IPS-NIHi7 (cell line): ENCODE data around the gene KRTAP10-1.

Experiments
- DNase-seq: peaks from one replicate; pipeline ENCODE4 v3.0.0; 2012; ENCODE audit warnings: mixed read lengths; ENCODE audit errors: extremely low spot score

Gene KRTAP10-1

GRCh38 chr21:44548922-44549321 is 8.9 kb upstream of the KRTAP10-1 start:
- peak; percentile 47 for DNase-seq

DNA sequence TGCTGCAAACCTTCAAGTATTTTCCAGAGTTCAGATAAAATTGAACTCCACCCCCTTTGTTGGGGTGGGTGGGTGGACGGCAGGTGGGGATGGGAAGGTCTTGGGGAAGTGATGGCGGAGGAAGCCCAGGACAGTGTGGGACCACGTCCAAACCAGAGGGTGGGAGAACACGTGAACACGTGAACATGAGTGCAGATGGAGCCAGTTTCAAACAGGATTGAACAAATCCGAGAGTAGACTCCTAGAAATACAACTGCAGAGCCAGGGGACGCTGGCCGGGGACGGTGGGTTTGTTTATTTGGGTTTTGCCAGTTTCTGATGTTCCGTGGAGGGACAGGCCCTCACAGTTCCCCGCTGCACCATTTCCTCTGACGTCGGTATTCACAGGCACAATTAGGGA is 8.4 kb upstream of the KRTAP10-1 start:
- DNase-seq: no peak

- DNase-seq: no peak
These were observed 7.8 kb upstream of the KRTAP10-1 start for GRCh38 chr21:44547656-44548331.

- DNase-seq: no peak
These were observed 4.6 kb upstream of the KRTAP10-1 start for GRCh38 chr21:44544566-44544965.

GRCh38 chr21:44542716-44543115 is 2.7 kb upstream of the KRTAP10-1 start:
- DNase-seq: no peak

GRCh38 chr21:44540741-44541288 is 820 bp upstream of the KRTAP10-1 start:
- DNase-seq: no peak

- DNase-seq: no peak
These were observed 949 bp downstream of the KRTAP10-1 start for GRCh38 chr21:44539046-44539445.

GRCh38 chr21:44537930-44538911 is 1.8 kb downstream of the KRTAP10-1 start:
- DNase-seq: no peak

DNA sequence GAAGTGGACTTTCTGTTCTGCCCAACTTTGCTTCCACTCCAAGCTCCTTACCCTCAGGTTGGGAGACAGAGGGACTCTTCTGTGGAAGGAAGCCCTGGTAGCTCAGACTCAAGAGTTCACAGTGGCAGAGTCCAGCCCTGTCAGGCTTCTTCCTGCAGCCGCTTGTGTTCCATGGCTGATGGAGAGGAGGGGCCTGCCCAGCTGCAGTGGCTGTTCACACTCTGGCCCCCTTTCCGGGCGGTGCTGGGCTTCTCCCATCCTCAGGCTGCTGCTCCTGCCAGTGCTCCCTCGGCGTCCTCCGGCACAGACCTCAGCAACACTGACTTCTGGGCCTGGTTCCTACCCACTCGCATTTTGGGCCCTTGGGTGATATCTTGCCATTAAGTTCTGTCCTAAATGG is 4.0 kb downstream of the KRTAP10-1 start:
- no peak for DNase-seq

DNA sequence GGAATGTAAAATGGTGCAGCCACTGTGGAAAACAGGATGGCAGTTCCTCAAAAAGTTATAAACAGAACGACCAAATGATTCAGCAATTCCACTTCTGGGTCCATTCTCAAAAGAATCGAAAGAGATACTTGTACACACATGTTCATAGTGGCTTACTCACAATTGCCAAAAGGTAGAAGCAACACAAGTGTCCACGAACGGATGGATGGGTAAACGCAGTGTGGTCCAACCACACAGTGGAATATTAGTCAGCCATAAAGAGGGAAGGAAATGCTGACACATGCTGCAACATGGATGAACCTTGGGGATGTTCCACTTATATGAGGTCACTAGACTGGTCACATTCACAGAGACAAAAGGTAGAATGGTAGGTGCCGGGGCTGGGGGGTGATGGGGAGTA is 5.3 kb downstream of the KRTAP10-1 start:
- no peak for DNase-seq

GRCh38 chr21:44533891-44534627 is 5.9 kb downstream of the KRTAP10-1 start:
- DNase-seq: peak; percentile 62

DNA sequence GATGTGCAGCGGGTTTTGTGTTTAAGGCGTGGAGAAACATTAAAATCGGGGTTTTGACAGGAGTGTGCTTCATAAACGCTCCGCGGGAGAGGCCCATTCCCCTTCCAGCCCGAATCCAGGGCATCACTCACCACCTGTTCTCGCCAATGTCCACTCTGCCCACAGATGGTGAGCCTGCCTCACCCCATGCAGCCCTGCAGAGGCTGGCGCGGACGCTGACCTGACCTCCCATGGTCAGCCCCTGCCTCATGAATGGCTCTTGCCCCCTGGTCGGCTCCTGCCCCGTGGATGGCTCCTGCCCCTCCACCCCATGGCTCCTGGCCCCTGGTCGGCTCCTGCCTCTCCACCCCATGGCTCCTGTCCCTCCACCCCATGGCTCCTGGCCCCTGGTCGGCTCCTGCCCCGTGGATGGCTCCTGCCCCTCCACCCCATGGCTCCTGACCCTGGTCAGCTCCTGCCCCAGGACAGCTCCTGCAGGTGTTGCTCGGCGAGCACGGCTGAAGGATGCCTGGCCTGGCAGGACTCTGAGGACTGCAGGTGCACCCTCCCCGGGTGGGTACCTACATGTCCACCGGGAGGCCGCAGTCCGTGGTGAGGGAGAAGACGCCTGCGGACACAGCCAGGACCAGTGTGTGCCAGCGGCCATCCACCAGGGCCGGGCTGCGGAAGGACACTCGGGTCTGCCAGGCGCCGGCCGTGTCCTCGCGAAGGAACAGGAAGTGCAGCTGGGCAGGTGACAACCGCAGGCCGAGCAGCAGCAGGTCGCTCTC is 6.7 kb downstream of the KRTAP10-1 start:
- no peak for DNase-seq

DNA sequence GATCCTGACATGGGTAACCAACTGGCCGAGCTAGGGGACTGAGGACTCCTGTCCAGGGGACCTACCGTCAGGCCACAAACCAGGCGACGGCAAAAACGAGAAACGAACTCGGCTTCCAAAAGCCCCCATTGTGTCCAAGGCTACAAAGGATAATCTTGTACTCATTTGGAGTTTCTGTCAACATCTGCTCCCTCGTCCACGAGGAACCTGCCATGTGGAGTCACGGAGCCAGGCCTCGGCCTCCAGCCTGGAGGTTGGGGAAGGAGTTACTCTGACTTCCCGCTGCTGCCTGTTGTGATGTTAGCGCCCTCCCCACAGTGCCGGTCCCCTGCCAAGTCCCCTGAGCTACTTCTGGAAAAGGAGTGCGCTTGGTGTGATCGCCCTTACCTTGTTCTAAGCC is 7.3 kb downstream of the KRTAP10-1 start:
- DNase-seq: no peak

DNA sequence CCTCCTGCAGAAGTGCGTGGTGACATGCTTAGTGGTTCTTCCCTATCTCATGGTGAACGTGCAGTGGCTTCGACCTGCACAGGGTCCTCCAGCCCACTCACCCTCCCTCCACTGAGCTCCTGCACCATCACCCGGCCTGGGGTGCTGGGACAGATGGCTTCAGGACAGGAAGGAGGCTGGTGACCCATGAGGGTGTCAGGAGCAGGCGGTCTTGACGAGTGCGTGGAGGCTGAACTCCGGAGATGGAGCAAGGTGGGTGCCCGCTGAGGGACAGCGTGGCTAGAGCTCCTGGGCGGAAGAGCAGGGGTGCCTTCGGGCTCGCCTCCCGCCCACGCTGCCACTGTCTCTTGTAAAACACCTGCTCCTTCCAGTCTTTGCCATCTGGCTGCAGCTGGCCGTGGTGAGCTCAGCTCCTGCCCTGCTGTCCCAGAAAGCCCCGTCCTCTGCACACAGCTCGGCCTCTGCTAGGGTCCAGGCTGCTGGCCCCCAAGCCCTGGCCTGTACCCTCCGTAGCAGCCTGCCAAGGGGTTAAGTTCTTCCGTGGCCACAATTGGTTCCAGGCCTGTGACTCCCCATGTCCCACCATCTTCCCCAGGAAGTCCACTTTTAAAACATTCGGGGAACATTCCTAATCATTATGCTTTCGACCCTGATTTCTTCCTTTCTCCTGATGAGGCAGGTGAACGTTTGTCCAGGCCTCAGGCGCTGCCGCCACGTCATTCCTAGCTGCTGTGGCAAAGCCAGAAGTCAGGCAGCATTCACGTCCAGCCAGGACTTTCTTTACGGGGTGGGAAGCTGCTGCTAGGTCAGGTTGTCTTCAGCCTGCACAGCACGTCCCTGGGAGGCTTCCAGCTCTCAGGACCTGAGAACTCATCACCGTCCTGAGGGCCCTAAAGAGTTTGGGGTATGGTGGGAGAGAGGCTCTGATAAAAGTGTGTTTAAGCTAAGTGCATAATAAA is 8.1 kb downstream of the KRTAP10-1 start:
- no peak for DNase-seq

DNA sequence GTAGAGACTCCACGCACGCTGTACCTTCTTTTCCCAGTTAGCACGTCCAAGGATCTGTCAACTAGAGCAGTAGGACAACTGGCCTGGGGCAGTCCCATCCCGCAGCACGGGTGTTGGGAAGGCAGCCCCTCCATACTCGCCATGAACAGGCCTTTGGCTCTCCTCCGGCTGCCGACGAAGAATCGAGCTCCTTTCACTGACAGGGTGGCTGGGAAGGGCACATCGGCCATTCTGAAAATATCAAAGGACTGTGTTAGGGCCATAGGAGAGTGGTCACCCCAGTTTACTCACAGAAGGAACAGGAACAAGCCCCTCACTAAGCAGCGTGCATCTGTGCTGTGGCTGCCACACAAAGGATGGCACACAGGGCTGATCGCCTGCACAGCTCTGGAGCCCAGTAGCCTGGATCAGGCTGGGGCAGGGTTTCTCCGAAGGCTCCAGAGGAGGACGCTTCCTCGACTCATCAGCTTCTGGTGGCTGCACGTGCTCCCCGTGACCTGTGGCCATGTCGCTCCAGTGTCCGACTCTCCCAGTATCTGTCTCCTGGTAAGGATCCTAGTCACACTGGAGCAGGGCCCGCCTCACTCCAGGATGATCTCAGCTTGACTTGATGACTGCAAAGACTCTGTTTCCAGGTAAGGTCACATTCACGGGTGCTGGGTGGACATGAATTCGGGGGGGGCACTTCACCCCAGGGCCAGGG is 8.9 kb downstream of the KRTAP10-1 start:
- DNase-seq: no peak

DNA sequence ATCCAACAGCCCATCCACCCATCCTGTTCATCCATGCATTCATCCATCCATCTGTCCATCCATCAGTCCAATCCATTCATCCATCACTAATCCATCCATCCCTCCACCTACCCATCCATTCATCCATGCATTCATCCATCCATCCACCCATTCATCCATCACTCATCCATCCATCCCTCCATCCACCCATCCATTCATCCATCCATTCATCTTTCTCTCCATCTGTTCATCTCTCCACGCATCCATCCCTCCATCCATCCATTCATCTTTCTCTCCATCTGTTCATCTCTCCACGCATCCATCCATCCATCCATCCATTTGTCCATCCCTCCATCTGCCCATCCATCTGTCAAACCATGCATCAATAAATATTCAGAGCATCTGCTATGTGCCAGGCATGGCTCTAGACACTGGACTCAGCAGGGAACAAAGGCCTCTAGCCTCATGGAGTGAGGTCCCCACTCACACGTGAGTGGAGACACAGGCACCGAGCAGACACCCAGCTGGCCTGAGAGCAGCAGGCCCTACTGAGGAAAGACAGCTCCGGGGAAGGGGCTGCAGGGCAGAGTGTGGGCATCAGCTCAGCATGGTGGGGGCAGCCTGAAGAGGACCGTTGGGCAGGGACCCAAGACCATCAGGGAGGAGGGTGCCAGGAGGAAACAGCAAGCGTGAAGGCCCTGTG is 9.6 kb downstream of the KRTAP10-1 start:
- DNase-seq: no peak

GRCh38 chr21:44529503-44530125 is 10.4 kb downstream of the KRTAP10-1 start:
- no peak for DNase-seq

DNA sequence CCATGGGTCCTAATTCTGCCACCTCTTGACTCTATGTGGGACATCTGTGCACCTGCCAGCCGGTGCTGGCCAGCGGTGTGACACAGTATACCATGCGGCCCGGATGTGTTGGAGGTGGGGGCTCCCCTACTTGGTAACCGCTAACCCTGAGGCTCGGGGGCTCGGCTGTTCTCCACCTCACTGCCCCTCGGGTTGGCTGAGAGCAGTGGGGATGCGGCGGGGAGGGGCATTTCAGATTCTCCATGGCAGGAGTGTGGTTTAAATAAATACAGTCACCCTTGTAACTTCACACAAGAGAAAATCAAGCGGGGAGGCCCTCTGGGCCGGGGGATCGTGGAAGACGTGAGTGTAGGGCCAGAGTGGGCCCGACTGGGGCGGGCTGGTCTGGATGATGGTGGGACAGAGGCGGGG is 11.0 kb downstream of the KRTAP10-1 start:
- DNase-seq: no peak
